Stimulated activated CD4-positive, alpha-beta T cell treated with anti-CD3 and anti-CD28 coated beads, Interleukin-1b, Interleukin-23, amount 100 ng/mL, for 48 hours (primary cell): Measurements from ENCODE around the gene KCTD21.

Source experiments
- DNase-seq: peaks from one replicate; pipeline ENCODE4 v3.0.0-alpha.2; 2020

Gene KCTD21

GRCh38 chr11:78138694-78139421, 49.6 kb downstream of the KCTD21 start:
- DNase-seq = peak; percentile 43

DNA sequence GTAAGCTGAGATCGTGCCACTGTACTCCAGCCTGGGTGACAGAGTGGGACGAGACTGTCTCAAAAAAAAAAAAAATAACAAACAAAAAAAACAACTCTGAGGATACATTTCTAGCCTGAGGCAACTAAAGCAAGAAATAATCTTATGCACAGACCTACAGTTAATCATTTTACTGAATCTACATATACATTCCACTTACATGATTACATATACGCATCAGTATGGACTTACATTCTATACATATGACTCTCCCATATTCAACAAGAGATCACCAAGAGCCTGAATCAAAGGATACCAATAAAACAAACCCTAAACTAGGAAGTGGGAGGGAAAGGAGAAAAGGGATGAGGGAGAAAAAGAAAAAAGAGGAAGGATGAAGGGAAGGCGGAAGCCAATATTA, 50.1 kb downstream of the KCTD21 start:
- no peak for DNase-seq

- no peak for DNase-seq
These were observed 56.0 kb downstream of the KCTD21 start for GRCh38 chr11:78132475-78132874.

DNA sequence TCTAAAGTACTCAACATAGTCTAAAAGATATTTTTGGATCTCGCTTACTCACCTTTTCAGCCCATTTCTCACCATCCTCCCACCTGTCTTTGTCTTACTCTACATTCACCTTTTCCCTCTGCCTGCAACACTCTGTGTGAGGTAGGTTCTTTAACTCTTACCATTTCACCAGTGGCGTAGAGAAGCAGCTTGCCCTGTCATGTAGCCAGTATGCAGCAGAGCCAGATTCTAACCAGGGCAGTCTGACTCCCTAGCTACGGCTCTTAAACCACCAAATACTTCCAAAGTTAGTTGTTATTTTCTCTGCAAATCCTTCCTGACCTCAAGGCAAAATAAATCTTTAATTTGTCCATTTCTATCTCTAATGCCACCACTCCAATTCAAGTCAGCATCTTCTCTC, 56.5 kb downstream of the KCTD21 start:
- no peak for DNase-seq

DNA sequence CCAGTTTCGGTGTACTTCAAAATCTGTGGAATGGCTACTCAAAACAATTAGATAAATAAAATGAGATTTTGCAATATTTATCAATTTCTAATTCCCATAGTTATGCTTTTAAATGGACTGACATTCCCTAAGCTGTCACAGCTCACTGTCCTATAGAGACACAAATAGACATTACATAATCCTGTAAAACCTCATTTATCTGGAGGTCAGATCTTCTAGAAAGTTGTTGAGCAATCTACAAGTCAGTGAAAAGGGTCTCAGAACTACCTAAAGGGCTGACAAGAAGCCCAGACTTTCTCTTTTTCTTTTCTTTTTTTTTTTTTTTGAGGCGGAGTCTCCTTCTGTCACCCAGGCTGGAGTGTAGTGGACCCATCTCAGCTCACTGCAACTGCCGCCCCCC, 61.0 kb downstream of the KCTD21 start:
- DNase-seq = no peak
